ENCODE measurements around the gene GPS1. TPM values are rescaled to one million over a fixed set of nuclear protein-coding genes. Genes with fewer than 3 reads are reported as not detected.

GPS1 gene
- total RNA-seq, 4 donors from 2014 or later = 62.8 to 76.9 (median 69.5) TPM

DNA sequence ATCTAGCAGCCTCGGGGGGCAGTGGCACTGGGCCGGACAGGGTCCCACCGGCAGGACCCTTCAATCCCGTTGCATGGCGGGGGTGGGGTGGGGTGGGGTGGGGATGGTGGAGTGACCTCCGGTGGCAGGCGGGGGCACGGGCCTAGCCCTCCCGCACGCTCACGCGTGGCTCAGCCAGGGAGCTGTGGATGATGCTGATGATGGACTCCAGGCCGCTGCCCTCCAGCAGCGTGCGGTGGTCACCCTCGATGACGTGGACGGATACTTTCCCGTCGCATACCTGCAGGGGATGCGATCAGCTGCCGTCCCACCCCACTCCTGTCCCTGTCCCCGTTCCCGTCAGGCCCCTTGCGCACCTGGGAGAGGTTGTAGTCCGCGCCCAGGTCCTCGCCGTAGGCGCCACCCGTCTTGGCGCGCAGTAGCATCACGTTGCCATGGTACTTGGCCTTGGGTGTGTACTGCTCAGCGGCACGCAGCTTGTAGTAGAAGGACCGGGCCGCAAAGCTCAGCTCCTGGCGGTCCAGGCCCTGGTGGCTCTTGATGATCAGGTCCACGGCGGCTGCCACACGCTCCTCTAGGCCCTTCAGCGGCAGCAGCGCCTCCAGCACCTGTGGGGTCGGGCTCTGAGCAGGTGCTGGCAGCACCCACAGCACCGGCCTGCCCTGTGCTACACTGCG, 27.4 kb downstream of the GPS1 start:
- intact Hi-C loops (cut with DNase I) = no loop called here
- Histone ChIP-seq H3K9me3 (no peaks in the 10 kb centered on the region), H3K4me3 (no peak overlapping the region), H3K4me1 (peaks cover 0 to 6% (median 0%) of the 10 kb centered on the region in 3 donors), H3K27me3 (no peaks in the 10 kb centered on the region), H3K36me3 (peaks cover 40 to 71% (median 48%) of the 10 kb centered on the region in 3 donors), H3K27ac (no peak overlapping the region)
- WGBS, 2 donors = 75 to 97% methylated on average over 5 to 6 of the region's 47 CpGs
- DNase-seq = no peak
- TF ChIP-seq POLR2A (IDR thresholded peaks at IDR 0.05) = no peak
- TF ChIP-seq, protein P1, sequence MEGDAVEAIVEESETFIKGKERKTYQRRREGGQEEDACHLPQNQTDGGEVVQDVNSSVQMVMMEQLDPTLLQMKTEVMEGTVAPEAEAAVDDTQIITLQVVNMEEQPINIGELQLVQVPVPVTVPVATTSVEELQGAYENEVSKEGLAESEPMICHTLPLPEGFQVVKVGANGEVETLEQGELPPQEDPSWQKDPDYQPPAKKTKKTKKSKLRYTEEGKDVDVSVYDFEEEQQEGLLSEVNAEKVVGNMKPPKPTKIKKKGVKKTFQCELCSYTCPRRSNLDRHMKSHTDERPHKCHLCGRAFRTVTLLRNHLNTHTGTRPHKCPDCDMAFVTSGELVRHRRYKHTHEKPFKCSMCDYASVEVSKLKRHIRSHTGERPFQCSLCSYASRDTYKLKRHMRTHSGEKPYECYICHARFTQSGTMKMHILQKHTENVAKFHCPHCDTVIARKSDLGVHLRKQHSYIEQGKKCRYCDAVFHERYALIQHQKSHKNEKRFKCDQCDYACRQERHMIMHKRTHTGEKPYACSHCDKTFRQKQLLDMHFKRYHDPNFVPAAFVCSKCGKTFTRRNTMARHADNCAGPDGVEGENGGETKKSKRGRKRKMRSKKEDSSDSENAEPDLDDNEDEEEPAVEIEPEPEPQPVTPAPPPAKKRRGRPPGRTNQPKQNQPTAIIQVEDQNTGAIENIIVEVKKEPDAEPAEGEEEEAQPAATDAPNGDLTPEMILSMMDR (IDR thresholded peaks at IDR 0.05) = no peak

DNA sequence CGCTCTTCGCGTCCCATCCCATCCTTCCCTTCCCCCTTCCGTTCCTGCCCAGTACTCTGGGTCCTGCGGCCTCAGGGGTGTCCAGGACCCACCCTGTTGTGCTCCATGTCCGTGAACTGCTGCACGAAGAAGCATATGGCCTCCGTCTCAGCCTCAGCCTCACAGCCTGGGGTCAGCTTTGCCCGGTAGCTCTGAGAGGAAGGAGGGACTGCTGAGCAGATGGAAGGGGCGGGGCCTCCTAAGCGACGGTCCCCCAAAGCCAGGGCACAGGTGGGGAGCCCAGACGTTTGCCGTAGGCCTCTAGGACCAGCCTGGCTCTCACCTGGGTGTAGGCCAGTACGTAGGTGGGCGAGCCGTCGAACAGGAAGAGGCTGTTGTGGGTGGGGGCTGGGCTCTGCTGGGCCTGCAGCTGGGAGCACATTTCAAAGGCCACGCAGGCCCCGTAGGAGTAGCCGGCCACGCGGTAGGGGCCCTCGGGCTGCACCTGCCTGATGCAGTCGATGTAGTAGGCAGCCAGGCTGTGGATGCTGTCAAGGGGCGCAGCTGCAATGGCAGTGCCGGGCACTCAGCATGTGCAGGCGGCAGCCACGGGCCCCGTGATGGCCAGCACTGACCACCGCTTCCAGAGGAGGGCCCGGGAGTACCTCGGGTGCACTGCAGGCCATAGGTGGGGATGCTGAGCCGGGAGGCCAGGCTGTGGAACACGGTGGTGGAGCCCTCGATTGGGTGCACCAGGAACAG, 28.5 kb downstream of the GPS1 start:
- no peak for DNase-seq
- Histone ChIP-seq H3K27ac (no peak overlapping the region), H3K27me3 (no peaks in the 10 kb centered on the region), H3K4me1 (peaks cover 0 to 6% (median 0%) of the 10 kb centered on the region in 3 donors), H3K4me3 (no peak overlapping the region), H3K9me3 (no peaks in the 10 kb centered on the region), H3K36me3 (peaks cover 51 to 82% (median 58%) of the 10 kb centered on the region in 3 donors)
- 89 to 92% methylated on average over 9 to 16 of the region's 36 CpGs for WGBS, 2 donors
- TF ChIP-seq POLR2A (IDR thresholded peaks at IDR 0.05) = no peak
- TF ChIP-seq, protein P1 (IDR thresholded peaks at IDR 0.05) = no peak
- intact Hi-C loops (cut with DNase I) = no loop called here

DNA sequence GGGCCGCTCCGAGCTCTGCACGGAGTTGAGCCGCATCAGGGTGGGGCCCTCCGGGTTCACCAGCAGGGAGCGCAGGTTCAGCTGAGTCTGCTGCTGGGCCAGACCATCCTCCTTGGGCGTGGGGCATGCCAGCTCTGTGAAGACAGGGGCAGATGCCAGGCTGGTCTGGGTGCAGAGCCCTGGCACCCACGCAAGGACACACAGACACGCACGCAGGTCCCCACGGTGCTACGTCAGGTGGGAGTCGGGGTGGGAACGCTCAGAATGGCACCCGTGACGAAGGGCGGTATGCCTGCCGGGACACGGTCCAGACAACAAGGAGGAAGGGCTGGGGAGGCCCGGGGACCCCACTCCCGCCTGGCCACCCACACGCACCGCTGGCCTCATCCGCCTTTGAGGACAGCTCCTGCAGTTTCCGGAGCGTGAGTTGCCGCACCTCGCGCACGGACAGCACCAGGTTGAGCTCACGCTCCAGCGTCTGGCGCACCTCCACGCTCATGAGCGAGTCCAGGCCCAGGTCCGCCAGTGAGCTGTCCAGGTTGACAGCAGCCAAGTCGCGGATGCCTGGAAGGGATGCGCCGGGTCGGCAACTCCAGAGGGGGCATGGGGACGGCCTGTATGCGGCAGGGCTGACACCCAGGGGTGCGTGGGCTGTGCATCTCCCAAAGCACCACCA, 29.2 kb downstream of the GPS1 start:
- no peak overlapping the region for H3K27ac ChIP-seq
- 91 to 95% methylated on average over 4 to 10 of the region's 44 CpGs for WGBS, 2 donors
- H3K27me3 ChIP-seq = no peaks in the 10 kb centered on the region
- intact Hi-C loops (cut with DNase I) = no loop called here
- H3K4me1 ChIP-seq = peaks cover 0 to 6% (median 0%) of the 10 kb centered on the region in 3 donors
- DNase-seq = no peak
- TF ChIP-seq POLR2A (IDR thresholded peaks at IDR 0.05) = no peak
- TF ChIP-seq, protein P1 (IDR thresholded peaks at IDR 0.05) = no peak
- no peaks in the 10 kb centered on the region for H3K9me3 ChIP-seq
- peaks cover 58 to 89% (median 64%) of the 10 kb centered on the region in 3 donors for H3K36me3 ChIP-seq
- no peak overlapping the region for H3K4me3 ChIP-seq

DNA sequence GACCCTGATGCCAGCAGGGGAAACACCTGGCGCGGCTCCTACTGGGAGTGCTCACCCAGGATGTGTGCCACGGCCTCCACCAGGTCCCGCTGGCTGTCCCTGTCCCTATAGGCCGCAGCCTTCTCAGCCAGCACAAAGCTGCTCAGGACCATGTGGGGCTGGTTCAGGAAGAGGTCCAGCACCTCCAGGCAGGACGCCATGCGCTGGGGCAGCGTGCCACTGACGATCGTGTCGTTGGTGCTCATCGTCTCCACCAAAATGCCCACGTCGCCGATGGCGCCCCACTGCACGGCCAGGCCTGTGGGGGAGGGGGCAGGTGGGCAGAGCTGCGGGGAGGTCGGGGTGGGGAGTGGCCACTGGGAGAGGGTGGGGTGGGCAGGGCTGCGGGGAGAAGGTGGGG, 29.8 kb downstream of the GPS1 start:
- H3K27me3 ChIP-seq = no peaks in the 10 kb centered on the region
- intact Hi-C loops (cut with DNase I) = no loop called here
- no peaks in the 10 kb centered on the region for H3K9me3 ChIP-seq
- no CpG with 5 or more reads among the region's 20 CpGs for WGBS, 2 donors
- H3K4me3 ChIP-seq = no peak overlapping the region
- TF ChIP-seq POLR2A (IDR thresholded peaks at IDR 0.05) = no peak
- TF ChIP-seq, protein P1 (IDR thresholded peaks at IDR 0.05) = no peak
- peaks cover 64 to 95% (median 70%) of the 10 kb centered on the region in 3 donors for H3K36me3 ChIP-seq
- H3K4me1 ChIP-seq = peaks cover 0 to 3% (median 0%) of the 10 kb centered on the region in 3 donors
- H3K27ac ChIP-seq = no peak overlapping the region
- no peak for DNase-seq

DNA sequence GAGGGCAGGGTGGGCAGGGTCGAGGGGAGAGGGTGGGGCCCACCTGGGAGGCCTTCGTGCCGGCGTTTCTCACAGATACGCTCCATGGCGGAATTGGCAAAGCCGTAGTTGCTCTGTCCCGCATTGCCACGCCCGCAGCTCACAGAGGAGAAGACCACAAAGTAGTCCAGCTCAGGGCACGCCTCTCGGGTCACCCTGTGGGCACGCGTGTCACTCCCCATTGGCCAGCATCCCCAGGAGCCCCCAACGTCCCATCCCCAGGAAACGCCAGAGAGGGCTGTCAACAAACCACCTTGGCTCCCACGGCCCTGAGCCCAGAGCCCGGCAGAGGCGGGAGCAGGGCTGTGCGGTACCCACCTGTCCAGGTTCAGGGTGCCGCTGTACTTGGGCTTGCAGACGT, 30.3 kb downstream of the GPS1 start:
- 71 to 95% methylated on average over 5 to 8 of the region's 22 CpGs for WGBS, 2 donors
- peaks cover 68 to 100% (median 74%) of the 10 kb centered on the region in 3 donors for H3K36me3 ChIP-seq
- intact Hi-C loops (cut with DNase I) = no loop called here

More for the DNA sequence above, 30.3 kb downstream of the GPS1 start:
- Histone ChIP-seq H3K4me3 (no peak overlapping the region), H3K4me1 (peaks cover 0 to 3% (median 0%) of the 10 kb centered on the region in 3 donors), H3K9me3 (no peaks in the 10 kb centered on the region), H3K27me3 (no peaks in the 10 kb centered on the region), H3K27ac (no peak overlapping the region)
- DNase-seq = no peak
- no peak for TF ChIP-seq POLR2A (IDR thresholded peaks at IDR 0.05)
- TF ChIP-seq, protein P1 (IDR thresholded peaks at IDR 0.05) = no peak

All from esophagus squamous epithelium (tissue), 5 donors.